Fibroblast of villous mesenchyme (primary cell): Measurements from ENCODE around the gene TOP3B. TPM values are rescaled to one million over a fixed set of nuclear protein-coding genes. Genes with fewer than 3 reads are reported as not detected.

Source experiments
- DNase-seq: peaks from one replicate; pipeline ENCODE4 v3.0.0-alpha.2; 2010; ENCODE audit warnings: low read depth
- H3K4me3 ChIP-seq: 2 replicates; pipeline ENCODE4 v1.5.1; 2011; ENCODE audit warnings: low read depth, mild to moderate bottlenecking, low read length
- total RNA-seq: library from RNA; depleted of rRNA; stranded (reverse); fragments of >200 nt; gene quantifications from 2 replicates; pipeline ENCODE4 v1.2.3, GENCODE V29; 2012
- TF ChIP-seq, protein P1 (sequence below): IDR thresholded peaks from 2 replicates; pipeline ENCODE4 v1.5.1; 2012; ENCODE audit warnings: low read depth, mild to moderate bottlenecking, low read length; ENCODE audit not compliant: insufficient read depth

Gene TOP3B
- total RNA-seq, 1 donor: 33.2 TPM

DNA sequence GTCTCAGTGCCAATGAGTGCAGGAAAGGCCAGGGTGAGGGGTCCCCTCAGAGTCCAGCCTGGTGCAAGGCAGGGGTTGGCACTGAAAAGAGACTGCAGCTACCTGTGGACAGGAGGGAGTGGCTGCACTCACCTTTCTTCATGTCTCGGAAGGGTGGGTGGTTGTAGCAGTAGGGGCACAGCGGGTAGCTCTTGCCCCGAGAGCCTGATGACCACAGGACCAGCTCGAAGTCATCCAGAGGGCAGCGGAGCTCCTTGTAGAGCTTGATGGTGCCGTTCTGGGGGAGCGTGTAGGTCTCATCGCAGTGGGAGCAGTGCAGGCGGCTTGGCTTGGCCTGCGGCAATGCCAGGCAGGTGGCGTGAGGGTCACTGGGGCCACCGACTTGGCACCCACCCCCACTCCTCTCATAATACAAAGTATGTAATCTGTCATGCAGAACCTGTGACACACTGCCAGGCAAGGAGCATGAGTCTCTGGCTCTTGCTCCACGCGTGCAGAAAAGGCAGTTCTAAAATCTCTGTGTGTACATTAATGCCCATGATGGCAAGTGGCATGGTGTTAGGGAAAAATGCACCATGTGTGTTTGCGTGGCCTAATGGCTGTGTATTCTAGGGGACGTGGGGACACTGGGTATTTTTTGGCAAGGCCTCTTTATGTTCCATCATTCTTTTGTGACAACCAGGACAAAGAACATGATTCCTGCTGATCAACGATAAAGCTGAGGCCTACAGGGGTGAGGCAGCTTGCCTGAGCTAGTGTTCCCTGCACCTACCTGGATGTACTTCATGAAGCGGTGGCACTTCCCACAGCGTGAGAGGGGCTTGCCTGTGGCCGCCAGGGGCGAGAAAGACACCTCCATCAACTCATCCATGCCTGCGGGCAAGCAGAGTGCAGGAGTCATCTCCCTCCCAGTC is 24.0 kb downstream of the TOP3B start:
- no peak for DNase-seq
- TF ChIP-seq, protein P1, sequence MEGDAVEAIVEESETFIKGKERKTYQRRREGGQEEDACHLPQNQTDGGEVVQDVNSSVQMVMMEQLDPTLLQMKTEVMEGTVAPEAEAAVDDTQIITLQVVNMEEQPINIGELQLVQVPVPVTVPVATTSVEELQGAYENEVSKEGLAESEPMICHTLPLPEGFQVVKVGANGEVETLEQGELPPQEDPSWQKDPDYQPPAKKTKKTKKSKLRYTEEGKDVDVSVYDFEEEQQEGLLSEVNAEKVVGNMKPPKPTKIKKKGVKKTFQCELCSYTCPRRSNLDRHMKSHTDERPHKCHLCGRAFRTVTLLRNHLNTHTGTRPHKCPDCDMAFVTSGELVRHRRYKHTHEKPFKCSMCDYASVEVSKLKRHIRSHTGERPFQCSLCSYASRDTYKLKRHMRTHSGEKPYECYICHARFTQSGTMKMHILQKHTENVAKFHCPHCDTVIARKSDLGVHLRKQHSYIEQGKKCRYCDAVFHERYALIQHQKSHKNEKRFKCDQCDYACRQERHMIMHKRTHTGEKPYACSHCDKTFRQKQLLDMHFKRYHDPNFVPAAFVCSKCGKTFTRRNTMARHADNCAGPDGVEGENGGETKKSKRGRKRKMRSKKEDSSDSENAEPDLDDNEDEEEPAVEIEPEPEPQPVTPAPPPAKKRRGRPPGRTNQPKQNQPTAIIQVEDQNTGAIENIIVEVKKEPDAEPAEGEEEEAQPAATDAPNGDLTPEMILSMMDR: no peak
- no peak overlapping the region for H3K4me3 ChIP-seq

DNA sequence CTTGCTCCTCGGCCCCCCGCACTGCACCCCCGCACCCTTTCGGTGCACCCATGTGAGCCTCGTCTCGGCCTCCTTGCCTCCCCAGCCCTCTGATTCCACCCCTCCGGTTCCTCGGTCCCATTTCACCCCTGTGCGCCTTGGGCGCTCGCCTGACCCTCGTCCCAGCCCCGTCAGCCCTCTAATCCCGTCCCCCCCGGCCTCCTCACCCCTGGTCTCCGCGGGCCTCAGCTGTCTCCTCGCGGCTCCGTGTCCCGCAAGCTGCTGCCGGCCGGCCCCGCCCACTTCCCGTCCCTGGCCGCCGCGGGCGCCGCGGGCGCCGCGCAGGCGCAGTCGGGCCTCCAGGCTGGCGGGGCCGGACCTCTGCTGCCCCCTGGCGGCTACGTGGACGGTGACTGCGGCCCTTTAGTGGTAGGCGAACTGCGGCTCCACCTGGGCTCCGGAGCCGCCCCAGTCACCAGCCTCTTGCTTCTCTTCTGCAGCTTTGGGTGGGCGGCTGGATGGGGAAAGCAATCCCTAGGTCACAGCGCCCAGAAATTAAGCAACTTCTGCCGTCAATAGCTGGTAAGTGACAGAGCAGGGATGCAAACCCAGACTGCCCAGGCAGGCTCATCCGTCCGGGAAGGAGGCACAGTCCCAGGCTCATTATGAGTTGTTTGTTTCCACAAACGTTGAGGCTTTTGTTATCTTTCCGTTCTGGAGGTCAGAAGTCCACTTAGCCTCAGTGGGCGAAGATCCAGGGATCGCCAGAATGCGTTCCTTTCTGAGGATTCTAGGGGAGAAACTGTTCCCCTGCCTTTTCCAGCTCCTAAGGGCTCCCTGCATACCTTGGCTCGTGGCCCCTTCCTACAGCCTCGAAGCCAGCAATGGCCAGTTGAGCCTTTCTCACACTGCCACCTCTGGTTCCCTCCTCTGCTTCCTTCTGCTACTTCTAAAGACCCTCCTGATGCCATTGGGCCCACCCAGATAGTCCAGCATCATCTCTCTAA is 29.7 kb downstream of the TOP3B start, which contains the start of gene PPM1F:
Gene PPM1F, minus strand, starts transcription at position 263 of the 986 bp plus-strand sequence. CDS start 6,800 bp downstream, outside the sequence.
- H3K4me3 ChIP-seq: peak within 1 kb of the TSS; percentile 72
- peak; percentile 69 for DNase-seq
- TF ChIP-seq, protein P1: peak; percentile 64

DNA sequence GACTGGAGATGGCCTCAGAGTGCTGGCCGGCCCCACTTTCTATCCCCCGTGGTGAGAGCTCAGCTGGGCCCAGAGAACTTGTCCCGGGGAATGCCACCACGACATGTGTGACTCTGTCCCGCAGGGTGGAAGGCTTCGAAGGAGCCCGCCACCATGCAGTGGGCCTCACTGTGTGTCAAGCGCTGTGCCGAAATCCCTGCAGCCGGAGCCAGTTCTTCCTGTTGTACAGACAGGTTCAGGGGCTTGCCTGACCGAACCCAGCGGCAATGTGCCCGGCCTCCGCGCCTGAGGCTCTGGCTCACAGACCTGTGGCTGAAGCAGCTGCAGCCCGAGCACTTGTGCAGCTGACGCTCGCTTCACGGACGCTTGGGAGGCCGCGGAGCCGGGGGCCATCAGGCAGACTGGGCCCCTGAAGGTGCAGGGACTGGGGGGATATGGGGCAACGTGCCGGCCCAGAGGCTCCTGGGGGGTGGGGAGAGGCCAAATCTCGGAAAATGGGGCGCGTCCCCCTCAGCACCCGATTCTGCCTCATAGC is 30.6 kb downstream of the TOP3B start:
- peak; percentile 56 for DNase-seq
- TF ChIP-seq, protein P1: peak; percentile 1
- H3K4me3 ChIP-seq: peak overlapping the region; percentile 72

DNA sequence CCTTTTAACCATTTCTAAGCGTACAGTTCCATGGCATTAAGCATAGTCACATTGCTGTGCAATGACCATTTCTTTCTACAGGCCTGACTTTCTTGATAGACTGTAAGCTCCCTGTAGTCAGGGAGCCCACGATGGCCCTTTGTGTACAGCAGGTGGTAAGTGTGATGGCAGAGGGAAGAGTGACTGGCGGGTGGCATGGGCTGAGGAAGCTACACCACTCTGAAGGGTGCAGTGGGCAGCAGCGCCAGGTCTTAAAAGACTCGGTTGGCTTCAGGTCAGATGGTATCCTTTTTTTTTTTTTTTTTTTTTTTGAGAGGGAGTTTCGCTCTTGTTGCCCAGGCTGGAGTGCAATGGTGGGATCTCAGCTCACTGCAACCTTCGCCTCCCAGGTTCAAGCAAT is 31.5 kb downstream of the TOP3B start:
- no peak overlapping the region for H3K4me3 ChIP-seq
- DNase-seq: no peak
- TF ChIP-seq, protein P1: no peak

DNA sequence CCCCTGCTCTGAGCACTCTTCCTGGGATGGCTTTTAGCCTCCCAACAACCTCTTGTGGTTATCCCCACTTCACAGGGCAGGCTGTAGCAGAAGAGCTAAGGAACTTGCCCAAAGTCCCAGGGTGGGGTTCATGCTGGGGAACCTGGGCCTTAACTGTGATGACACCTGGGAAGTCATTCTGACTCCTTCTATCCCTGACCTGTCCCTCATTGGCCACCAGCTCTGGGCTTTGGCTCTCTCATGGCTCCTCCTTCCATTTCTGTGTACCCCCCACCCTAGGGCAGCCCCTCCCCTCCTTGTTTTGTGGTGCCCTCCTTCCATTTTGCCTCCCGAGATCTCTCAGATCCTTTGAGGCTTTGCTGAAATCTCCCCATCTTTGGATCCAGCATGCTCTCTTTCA is 32.6 kb downstream of the TOP3B start:
- TF ChIP-seq, protein P1: no peak
- DNase-seq: no peak

DNA sequence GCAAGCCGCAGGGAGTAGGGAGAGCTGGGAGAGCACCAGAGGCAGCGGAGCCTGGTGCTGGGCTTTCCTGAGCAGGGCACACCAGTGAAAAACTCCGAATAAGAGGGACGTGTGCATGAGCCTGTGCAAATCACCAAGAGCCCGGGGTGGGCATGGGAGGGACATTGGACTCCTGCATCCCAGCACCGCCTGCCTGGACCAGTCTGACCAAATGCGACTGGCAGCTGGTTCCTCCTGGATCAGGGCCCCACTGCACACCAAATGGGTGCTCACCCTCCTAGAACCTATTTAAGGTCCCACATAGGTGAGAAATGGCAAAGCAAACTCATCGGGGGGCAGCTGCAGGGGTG is 33.0 kb downstream of the TOP3B start:
- DNase-seq: no peak
- H3K4me3 ChIP-seq: no peak overlapping the region
- TF ChIP-seq, protein P1: no peak

More for the DNA sequence above, 32.6 kb downstream of the TOP3B start:
- no peak overlapping the region for H3K4me3 ChIP-seq
